CD4-positive, alpha-beta T cell treated with Interleukin-4 for 1 hour (primary cell): ENCODE data around the gene RBFOX2.
A peak's percentile ranks its signal among the peaks of the same experiment; 100 is the strongest.
"Not testable (repeated sequence)": the region's sequence is repeated elsewhere in the genome, so short reads cannot be mapped to it uniquely, and the experiment has no call there.

Source experiments
- DNase-seq, 2 donors: peaks; one replicate each; pipeline ENCODE4 v3.0.0-alpha.2; 2020 to 2022

RBFOX2 gene, protein sequence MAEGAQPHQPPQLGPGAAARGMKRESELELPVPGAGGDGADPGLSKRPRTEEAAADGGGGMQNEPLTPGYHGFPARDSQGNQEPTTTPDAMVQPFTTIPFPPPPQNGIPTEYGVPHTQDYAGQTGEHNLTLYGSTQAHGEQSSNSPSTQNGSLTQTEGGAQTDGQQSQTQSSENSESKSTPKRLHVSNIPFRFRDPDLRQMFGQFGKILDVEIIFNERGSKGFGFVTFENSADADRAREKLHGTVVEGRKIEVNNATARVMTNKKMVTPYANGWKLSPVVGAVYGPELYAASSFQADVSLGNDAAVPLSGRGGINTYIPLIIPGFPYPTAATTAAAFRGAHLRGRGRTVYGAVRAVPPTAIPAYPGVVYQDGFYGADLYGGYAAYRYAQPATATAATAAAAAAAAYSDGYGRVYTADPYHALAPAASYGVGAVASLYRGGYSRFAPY

DNA sequence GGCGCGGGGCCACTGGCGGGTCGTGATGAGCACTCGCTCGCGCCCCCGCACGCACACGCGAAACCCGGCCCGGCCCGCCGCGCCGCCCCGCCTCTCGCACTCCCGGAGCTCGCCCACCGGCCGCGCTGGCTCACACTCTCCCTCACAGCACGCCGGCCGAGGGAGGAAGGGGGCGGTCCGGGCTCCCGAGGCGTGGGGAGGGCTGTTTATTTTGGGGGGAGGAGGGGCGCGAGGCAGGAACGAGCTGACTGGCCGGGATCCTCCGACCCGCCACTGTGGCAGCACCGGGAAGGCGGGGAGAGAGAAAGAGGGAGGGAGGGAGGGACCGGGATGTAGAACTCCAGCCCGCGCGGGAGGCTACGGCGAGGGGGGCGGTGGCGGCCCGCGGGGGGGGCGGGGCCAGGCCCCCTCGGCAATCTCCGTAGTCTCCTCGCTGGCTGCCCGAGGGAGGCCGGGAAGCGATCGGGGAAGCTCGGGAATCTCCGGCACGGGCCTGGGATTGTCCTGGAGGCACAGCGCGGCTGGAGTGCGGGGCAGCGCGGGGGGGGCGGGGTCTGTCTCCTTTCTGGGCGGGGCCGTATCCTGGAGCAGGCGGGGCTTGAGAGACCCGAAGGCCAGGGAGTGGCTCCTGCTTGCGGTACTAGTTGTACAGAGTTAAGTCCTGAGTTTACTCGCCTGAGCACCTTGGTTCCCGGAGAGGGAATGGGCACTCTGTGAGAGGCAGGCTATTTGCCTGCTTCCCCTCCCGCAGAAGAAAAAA lies at the start of gene RBFOX2:
Gene RBFOX2, minus strand, starts transcription at position 179 of the 760 bp plus-strand sequence. CDS start 399 bp downstream, outside the sequence.
- DNase-seq = peak; percentile 35 to 65

DNA sequence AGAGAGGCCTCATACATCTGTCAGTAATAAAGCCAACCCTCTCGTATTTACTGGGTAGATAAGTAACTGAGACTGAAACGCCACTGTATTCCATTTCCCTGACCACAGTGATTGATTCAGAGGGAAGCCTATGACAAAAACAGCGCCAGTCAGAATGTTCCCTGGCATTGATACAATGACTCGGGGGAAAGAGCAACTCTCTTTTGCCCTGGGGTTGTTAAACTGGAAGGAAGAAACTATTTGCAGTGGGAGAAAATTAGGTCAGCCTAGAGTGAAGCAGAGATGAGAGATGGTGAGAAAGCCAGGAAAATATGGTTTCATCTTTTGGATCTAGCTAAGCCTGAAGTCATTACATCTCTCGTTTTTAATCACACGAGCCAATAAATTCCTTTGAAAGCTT lies 48.6 kb upstream of the RBFOX2 start:
- DNase-seq = no peak

DNA sequence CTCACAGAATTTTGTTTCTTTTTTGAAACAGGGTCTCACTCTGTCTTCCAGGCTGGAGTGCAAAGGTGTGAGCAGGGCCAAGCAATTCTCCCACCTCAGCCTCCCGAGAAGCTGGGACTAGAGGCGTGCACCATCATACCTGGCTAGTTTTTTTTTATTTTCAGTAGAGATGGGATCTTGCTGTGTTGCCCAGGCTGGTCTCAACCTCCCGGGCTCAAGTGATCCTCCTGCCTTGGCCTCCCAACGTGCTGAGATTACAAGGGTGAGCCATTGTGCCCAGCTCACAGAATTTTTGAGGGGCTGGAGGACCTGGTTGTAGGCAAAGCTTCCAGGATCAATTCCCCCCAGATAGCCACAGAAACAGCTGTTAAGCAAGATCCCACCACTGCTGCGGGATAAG lies 47.1 kb upstream of the RBFOX2 start:
- DNase-seq = no peak

DNA sequence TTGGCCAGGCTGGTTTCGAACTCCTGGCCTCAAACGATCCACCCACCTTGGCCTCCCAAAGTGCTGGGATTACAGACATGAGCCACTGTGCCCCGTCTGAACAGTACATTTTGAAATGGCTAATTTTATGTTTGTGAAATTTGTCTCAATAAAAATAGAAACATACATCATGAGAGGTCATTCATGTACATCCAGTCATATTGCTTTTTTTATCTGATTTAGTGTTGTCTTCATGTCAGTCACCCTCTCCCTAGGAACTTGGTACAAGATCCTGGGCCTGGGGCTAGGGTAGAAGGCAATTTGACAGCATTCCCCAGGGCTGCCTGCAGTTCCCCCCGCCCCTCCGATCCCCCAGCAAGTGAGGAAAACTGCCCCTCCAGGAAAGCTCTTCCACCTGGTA lies 46.6 kb upstream of the RBFOX2 start:
- DNase-seq = no peak

DNA sequence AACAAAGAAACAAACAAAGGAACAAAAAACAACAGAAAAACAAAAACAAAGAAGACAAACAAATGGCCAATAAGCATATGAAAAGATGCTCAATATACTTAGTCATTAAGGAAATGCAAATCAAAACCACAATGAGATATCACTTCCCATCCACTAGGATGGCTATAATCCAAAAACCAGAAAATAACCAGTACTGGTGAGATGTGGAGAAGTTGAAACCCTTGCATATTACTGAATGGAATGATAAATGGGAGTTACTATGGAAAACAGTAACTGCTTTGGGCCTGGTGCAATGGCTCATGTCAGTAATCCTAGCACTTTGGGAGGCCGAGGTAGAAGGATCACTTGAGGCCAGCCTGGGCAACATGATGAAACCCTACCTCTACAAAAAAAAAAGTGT lies 44.9 kb upstream of the RBFOX2 start:
- no peak for DNase-seq

DNA sequence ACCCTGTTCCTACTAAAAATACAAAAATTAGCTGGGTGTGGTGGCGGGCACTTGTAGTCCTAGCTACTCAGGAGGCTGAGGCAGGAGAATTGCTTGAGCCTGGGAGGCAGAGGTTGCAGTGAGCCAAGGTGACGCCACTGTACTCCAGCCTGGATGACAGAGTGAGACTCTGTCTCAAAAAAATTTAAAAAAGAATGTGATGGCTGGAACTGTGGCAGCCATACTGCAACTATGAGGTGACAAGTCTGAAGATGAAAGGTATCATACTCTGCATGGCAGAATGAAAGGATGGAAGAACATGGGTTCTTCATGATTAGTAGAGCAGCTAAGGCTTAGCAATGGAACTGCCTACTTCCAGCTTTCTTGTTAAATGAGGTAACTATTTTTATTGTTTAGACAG lies 42.0 kb upstream of the RBFOX2 start:
- not testable (repeated sequence) for DNase-seq

DNA sequence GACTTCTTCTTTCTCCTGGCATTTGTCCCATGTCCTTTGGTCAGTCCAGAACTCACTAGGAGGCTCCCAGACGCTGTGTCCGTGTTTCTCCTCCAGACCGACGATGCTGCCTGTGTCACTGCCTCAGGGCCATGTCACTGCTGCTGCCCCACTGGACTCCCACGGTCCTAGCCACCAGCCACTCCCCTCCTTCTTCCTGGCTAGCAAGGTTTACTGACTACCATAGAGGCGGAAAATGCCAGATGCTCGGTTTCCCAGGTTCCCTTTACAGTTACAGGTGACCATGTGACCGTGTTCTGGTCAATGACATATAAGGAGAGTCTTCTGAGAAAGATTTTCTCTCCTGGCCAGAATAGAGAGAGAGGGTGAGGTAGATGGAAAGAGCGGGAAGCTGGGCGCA lies 40.7 kb upstream of the RBFOX2 start:
- no peak for DNase-seq

DNA sequence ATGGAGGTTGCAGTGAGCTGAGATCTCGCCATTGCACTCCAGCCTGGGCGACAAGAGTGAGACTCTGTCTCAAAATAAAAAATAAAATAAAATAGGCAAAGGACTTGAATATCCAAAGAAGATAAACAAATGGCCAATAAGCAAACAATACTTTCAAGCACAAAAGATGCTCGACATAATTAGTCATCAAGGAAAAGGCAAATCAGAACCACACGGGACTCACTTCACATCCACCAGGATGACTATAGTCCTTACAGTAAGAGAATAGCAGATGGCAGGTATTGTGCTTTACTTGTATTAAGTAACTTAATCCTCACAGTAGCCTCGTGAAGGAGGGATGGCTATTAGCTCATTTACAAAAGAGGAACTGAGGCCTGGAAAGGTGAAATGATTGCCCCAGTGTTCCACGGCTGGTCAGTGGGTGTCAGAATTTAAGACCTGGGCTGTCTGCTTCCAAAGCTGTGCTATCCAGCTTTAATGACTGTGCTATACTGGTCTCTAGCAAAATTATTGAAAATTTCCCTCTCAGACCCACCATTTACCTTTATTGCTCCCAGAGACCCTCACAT lies 40.2 kb upstream of the RBFOX2 start:
- no peak for DNase-seq

DNA sequence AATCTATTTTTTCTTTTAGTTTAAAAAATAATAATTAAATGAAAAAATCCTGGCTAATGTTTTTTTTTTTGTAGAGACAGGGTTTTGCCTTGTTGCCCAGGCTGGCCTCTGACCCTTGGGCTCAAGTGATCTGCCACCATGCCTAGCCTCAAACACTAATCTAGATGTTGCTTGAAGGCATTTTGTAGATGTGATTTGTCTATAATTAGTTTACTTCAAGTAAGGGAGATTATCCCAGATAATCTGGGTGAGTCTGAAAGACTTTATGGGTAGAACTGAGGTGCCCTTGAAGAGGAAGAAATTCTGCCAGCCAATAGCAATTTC lies 38.6 kb upstream of the RBFOX2 start:
- no peak for DNase-seq

DNA sequence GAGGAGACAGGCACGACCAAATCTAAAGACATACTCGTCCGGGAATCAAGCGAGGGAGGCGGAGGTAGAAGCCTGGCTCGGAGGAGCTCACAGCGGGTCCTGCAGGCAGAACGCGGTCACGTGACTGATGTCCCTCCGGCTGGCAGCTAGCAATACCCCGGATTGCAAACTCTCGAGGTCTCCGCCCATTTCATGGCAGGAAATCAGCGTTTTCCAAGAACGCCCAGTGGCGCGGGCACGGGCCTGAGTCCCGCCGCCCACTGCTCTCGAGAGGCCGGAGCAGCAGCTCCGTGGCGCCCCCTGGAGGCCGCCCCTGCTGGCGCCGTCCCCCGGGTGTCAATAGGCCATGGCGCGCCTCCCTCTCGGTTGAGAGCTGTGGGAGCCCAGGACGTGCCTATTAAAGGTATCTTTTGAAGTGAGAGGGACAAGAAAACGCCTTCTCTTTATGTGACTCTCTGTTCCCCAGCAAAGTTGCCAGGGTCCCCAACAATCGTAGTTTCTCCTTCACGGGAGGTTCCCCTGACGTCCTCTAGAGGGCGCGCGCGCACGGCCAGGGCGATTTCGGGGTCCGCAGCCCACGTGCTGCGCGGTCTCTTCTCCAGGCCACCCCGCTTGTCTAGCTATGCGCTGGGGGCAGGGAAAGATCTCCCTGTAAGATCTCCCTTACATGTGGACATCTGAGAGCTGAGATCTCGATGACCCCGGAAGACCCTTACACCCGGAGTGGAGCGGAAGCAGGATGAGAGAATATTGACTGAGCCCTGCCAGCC lies 37.3 kb upstream of the RBFOX2 start:
- peak; percentile 55 to 62 for DNase-seq

DNA sequence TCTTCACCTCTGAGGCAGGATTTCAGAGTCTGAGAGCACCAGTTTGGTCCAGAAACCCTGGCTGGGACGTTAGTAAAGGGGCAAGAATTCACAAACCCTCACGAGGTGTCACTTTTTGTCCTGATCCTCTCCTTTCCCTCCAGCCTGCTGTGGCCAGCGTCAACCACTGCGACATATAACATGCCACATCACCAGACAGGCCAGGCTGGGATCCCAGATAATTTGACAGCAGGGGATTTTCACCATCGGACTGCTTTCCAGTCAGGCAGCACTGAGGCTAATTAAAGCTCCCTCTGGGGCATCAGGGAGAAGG lies 36.8 kb upstream of the RBFOX2 start:
- no peak for DNase-seq

DNA sequence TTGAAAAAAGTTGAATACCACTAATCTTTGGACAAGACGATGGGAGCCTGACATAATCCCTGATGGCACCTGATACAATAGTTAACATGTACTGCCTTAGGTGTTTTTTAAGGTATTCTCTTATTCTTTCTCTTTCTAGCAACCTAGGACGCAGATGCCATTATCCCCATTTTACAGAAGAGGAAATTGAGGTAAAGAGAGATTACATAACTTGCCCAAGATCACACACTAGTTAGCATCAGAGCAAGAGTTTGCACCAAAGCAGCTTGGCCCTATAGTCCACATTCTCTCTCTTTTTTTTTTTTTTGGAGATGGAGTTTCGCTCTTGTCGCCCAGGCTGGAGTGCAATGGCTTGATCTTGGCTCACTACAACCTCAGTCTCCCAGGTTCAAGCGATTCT lies 35.7 kb upstream of the RBFOX2 start:
- DNase-seq = no peak

DNA sequence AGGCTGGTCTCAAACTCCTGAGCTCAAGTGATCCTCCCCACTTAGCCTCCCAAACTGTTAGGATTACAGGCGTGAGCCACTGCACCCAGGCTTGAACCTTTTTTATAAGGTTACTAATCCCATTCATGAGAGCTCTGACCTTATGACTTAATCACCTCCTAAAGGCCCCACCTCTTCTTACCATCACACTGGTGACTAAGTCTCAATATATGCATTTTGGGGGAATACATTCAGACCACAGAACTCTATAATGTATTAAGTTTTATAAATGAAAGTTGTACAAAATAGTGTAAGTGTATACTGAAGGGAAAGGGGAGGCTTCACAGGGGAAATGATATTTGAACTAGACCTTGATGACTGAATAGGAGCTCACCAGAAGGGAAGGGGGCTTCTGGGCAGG lies 28.4 kb upstream of the RBFOX2 start:
- DNase-seq = no peak

DNA sequence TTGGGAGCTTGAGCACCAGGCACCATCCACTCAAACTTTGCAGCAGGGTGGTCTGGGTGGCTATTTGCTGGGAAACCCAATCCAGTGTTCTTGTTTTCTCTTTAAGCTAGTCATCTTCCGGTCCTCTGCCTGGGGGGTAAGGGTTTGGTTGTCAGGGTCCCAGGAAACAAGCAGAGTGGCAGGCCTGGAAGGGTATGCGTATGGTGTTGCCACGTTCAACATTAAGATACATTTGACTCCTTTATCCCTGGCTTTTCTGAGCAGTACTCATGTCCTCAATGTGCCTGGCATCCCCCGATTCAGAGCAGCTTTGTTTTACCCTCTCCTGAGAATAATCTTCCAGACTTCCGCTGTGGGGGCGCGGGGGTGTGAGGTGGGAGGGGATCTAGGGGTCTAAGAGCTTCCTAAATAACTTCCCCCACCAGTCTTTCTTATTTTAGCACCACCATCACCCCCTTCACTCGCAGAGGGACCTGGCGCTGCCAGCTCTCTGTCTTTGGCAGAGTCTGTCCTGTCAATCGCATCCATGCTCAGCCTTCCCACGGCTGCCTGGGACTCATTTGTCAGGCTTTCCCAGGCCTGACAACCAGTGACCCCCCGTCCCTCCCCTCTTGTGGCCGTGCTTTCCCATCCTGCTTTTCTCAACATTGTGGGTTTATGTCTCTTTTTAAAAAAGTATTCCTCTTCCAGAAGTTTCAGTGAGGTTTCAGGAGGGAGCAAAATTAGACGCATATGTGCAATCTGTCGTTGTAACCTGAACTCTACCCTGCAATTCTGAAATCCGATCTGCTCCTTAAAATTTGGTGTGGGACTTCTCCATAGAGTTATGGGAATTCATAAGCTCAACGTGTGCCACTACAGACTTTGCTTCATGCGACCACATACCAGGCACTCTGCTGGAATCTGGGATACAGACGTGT lies 27.0 kb upstream of the RBFOX2 start:
- DNase-seq = no peak

DNA sequence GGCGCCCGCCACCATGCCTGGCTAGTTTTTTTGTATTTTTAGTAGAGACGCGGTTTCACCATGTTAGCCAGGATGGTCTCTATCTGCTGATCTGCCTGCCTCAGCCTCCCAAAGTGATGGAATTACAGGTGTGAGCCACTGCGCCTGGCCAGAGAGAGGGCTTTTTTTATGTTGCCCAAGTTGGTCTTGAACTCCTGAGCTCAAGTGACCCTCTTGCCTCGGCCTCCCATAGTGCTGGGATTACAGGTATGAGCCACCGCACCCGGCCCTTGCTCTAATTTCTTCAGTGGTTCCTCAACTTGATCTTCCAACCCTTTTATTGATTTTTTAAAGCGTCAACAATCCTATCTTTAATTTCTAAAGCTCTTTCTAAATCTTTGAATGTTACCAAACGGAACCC lies 25.8 kb upstream of the RBFOX2 start:
- DNase-seq = not testable (repeated sequence)

DNA sequence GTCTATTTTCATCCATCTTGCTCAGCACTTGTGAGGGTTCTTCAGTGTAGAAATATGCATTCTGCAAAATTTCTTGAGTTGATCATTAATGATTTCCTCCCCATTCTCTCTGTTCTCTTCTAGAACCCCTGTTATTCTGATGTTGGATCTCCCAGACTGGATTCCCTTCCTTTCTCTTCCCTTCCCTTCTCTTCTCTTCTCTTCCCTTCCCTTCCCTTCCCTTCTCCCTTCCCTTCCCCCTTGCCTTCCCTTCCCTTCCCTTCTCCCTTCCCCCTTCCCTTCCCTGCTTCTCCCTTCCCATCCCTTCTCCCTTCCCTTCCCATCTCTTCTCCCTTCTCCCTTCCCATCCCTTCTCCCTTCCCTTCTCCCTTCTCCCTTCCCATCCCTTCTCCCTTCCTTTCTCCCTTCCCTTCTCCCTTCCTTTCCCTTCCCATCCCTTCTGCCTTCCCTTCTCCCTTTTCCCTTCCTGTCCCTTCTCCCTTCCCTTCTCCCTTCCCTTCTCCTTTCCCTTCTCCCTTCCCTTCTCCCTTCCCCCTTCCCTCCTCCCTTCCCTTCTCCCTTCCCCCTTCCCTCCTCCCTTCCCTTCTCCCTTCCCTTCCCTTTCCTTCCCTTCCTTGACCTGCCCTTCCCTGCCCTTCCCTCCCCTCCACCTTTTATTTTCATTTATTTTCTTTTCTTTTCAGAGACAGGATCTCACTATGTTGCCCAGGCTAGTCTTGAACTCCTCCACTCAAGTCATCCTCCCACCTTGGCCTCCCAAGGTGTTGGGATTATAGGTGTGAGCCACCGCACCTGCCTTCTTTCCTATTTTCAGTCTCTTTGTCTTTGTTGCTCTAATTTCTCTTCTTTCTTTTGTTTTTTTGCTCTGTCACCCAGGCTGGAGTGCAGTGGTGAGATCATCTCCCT lies 24.9 kb upstream of the RBFOX2 start:
- no peak for DNase-seq

DNA sequence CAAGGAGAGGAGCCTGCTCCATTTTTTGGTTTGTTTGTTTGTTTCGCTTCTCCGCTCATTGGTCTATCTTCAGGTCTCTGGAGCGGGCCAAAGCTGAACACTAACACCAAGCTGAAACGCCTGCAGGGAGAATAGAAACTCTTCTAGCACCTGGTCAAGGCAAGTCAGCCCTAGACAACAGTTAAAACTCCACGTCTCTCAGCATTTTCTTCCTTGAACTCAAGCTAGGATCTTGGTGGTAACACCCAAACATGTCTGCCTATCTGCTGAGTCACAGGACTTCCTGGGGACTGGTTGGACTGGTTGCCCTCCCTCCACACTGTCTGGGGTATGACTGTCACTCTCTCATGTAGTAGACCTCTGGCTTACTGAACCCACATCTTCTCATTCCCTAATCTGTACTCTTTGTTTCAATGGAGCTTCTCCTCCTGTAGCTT lies 23.9 kb upstream of the RBFOX2 start:
- DNase-seq = no peak

DNA sequence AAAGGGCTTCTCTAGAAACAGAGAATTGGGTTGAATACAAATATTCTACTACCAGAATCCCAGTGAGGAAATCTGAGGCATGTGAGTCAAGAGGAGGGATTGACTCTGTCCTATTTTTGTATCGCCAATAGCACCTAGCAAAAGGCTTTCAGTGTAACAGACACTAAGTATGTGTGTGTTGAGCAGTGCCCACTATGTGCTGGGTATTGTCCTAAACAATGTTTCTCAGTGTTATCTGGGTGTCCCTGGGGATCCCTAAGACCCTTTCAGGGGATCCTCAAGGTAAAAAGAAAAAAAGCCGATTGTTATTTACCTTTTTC lies 21.0 kb upstream of the RBFOX2 start:
- DNase-seq = no peak

DNA sequence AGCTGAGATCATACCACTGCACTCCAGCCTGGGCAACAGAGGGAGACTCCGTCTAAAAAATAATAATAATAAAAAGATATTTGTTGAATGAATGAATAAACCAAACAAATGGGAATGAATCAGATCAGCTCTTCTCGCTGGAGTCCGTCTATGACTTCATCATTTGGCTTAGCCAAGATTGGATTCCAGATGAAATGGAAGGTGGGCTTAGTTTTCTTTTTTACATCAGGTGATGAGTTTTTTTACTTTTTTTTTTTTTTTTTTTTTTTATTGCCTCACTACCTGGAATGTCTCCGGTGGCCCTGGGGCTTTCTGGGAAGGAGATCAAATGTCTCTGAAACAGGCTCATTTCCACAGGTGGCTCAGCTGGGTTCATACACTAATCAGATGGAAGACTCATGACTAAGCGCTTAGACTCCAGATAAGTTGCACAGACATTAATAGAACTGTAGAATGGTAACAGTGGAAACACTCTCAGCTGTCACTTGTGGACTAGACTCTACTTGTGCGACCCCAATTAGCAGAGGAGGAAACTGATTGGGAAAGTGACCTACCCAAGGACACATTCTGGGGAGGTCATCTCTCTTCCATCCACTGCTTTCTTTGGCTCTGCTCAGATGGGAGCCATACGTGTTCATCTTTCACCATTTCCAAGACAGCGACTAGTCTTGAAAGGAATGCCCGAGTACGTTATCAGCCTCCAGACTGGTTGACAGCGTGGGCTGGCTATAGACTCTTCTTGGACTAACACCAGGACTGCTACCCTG lies 20.5 kb upstream of the RBFOX2 start:
- no peak for DNase-seq

DNA sequence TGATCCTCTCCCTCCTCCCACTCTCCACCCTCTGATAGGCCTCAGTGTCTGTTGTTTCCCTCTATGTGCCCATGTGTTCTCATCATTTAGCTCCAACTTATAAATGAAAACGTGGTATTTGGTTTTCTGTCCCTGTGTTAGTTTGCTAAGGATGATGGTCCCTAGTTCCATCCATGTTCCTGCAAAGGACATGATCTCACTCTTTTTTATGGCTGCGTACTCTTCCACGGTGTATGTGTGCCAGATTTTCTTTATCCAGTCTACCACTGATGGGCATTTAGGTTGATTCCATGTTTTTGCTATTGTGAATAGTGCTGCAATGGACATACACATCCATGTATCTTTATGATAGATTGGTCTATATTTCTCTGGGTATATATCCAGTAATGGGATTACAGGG lies 15.9 kb upstream of the RBFOX2 start:
- not testable (repeated sequence) for DNase-seq

DNA sequence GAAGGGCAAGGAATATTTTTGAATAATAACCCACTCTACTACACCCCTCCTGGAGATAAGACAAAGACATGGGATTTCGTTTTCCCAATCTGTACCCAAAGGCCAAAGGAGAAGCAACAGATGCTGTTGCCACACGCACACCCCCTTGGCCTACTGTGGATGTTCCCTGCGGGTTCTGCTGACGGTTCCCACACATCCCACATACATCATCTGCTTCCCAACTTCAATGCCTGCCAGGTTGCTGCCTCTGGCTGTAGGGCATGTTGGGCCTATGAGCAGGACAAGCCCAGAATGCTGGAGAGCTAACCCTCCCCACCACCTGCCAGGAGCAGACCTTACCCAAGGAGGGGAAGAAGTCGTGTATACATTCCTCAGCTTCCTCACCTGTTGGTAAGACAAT lies 13.6 kb upstream of the RBFOX2 start:
- no peak for DNase-seq
